ENCODE measurements around the gene TMEM109.

The TMEM109 gene

DNA sequence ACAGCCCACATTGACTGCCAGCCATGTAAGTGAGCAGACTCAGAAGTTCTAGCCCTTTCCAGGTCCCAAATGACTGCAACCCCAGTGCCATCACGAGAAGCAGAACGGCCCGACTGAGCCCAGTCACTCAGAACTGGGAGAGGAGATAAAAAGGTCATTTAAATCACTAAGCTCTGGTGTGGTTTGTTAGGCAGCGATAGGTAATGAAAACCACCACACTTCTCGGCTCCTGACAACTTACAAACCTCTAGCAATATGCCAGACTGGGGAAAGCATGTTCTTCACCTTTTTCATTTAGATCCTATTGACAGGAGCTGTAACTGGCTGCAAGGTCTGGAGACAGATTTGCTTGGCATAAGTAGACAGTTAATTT, 31.3 kb downstream of the TMEM109 start:
- TF ChIP-seq TOX (CRISPR knock-in tag; IDR thresholded peaks at IDR 0.05; ENCODE audit: borderline replicate concordance) (no peak), TCF4 (CRISPR knock-in tag; IDR thresholded peaks at IDR 0.05; ENCODE audit: borderline replicate concordance) (no peak), ZFP30 (CRISPR knock-in tag; IDR thresholded peaks at IDR 0.05) (no peak), SNAI2 (CRISPR knock-in tag; IDR thresholded peaks at IDR 0.05) (no peak), ARNTL (CRISPR knock-in tag; IDR thresholded peaks at IDR 0.05; ENCODE audit: borderline replicate concordance, low read depth) (no peak), ZFP3 (CRISPR knock-in tag; IDR thresholded peaks at IDR 0.05) (no peak)
- TF ChIP-seq, protein P1, sequence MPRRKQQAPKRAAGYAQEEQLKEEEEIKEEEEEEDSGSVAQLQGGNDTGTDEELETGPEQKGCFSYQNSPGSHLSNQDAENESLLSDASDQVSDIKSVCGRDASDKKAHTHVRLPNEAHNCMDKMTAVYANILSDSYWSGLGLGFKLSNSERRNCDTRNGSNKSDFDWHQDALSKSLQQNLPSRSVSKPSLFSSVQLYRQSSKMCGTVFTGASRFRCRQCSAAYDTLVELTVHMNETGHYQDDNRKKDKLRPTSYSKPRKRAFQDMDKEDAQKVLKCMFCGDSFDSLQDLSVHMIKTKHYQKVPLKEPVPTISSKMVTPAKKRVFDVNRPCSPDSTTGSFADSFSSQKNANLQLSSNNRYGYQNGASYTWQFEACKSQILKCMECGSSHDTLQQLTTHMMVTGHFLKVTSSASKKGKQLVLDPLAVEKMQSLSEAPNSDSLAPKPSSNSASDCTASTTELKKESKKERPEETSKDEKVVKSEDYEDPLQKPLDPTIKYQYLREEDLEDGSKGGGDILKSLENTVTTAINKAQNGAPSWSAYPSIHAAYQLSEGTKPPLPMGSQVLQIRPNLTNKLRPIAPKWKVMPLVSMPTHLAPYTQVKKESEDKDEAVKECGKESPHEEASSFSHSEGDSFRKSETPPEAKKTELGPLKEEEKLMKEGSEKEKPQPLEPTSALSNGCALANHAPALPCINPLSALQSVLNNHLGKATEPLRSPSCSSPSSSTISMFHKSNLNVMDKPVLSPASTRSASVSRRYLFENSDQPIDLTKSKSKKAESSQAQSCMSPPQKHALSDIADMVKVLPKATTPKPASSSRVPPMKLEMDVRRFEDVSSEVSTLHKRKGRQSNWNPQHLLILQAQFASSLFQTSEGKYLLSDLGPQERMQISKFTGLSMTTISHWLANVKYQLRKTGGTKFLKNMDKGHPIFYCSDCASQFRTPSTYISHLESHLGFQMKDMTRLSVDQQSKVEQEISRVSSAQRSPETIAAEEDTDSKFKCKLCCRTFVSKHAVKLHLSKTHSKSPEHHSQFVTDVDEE (CRISPR knock-in tag; IDR thresholded peaks at IDR 0.05) = no peak
- no peak for ATAC-seq

DNA sequence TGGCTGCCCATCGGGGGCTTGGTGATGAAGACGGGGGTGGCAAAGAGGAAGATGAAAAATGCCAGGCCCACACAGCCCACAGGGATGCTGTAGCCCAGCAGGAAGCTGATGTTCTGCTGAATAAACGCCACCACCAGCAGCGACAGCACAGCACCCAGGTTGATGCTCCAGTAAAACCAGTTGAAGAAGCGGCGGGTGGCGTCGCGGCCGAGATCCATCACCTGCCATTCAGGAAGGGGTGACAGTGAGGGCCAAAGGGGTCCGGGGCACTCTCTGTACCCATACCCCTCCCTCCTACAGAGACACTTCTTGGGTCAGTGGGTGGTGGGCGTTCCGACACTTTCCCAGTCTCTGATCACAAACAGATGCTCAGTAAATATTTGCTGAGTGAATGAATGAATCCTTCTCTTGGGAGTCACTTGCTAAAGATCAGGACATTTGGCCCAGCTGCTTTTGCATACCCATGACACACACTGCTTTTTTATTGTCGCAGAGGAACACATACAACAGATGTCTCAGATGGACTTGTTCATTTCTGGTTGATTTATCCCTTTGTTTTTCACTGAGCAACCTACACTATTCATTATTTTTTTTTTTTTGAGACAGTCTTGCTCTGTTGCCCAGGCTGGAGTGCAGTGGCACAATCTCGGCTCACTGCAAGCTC, 32.8 kb downstream of the TMEM109 start:
- no peak for ATAC-seq
- TF ChIP-seq ZFP30 (CRISPR knock-in tag; IDR thresholded peaks at IDR 0.05) (no peak), BACH2 (CRISPR knock-in tag; IDR thresholded peaks at IDR 0.05; ENCODE audit: borderline replicate concordance) (no peak)
- TF ChIP-seq, protein P2, sequence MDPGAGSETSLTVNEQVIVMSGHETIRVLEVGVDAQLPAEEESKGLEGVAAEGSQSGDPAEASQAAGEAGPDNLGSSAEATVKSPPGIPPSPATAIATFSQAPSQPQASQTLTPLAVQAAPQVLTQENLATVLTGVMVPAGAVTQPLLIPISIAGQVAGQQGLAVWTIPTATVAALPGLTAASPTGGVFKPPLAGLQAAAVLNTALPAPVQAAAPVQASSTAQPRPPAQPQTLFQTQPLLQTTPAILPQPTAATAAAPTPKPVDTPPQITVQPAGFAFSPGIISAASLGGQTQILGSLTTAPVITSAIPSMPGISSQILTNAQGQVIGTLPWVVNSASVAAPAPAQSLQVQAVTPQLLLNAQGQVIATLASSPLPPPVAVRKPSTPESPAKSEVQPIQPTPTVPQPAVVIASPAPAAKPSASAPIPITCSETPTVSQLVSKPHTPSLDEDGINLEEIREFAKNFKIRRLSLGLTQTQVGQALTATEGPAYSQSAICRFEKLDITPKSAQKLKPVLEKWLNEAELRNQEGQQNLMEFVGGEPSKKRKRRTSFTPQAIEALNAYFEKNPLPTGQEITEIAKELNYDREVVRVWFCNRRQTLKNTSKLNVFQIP (CRISPR knock-in tag; IDR thresholded peaks at IDR 0.05; ENCODE audit: borderline replicate concordance, low read depth) = no peak
- TF ChIP-seq, protein P3, sequence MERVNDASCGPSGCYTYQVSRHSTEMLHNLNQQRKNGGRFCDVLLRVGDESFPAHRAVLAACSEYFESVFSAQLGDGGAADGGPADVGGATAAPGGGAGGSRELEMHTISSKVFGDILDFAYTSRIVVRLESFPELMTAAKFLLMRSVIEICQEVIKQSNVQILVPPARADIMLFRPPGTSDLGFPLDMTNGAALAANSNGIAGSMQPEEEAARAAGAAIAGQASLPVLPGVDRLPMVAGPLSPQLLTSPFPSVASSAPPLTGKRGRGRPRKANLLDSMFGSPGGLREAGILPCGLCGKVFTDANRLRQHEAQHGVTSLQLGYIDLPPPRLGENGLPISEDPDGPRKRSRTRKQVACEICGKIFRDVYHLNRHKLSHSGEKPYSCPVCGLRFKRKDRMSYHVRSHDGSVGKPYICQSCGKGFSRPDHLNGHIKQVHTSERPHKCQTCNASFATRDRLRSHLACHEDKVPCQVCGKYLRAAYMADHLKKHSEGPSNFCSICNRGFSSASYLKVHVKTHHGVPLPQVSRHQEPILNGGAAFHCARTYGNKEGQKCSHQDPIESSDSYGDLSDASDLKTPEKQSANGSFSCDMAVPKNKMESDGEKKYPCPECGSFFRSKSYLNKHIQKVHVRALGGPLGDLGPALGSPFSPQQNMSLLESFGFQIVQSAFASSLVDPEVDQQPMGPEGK (CRISPR knock-in tag; IDR thresholded peaks at IDR 0.05; ENCODE audit: borderline replicate concordance) = no peak

DNA sequence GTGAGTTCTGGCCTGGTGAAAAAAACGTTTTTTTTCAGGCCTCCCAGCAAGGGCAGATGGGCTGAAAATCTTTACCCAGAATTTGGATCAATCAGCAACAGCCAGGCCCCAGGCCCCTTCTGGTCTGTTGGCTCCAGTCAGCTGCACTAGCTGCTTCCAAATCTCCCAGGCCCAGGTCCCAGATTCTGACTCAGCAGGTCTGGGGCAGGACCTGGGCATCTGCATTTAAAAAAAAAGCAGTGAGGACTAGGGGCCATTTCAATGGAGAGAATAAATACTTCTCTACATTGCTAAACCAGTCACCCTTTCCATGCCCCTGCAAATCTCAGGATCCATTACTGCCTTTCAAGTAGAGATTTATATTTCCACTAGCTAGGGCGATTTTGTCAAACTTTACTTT, 33.7 kb downstream of the TMEM109 start:
- TF ChIP-seq, protein P1 (CRISPR knock-in tag; IDR thresholded peaks at IDR 0.05) = no peak
- no peak for TF ChIP-seq PPARA (CRISPR knock-in tag; IDR thresholded peaks at IDR 0.05; ENCODE audit: borderline replicate concordance)
- TF ChIP-seq BACH2 (CRISPR knock-in tag; IDR thresholded peaks at IDR 0.05; ENCODE audit: borderline replicate concordance) = no peak
- no peak for TF ChIP-seq GLIS3 (CRISPR knock-in tag; IDR thresholded peaks at IDR 0.05)
- TF ChIP-seq ISL1 (CRISPR knock-in tag; IDR thresholded peaks at IDR 0.05) = no peak
- no peak for TF ChIP-seq ZNF8 (CRISPR knock-in tag; IDR thresholded peaks at IDR 0.05)
- no peak for TF ChIP-seq ZC3H10 (CRISPR knock-in tag; IDR thresholded peaks at IDR 0.05)
- TF ChIP-seq, protein P2 (CRISPR knock-in tag; IDR thresholded peaks at IDR 0.05; ENCODE audit: borderline replicate concordance, low read depth) = no peak
- no peak for TF ChIP-seq TOX (CRISPR knock-in tag; IDR thresholded peaks at IDR 0.05; ENCODE audit: borderline replicate concordance)
- TF ChIP-seq, protein P3 (CRISPR knock-in tag; IDR thresholded peaks at IDR 0.05; ENCODE audit: borderline replicate concordance) = no peak
- TF ChIP-seq, protein P4, sequence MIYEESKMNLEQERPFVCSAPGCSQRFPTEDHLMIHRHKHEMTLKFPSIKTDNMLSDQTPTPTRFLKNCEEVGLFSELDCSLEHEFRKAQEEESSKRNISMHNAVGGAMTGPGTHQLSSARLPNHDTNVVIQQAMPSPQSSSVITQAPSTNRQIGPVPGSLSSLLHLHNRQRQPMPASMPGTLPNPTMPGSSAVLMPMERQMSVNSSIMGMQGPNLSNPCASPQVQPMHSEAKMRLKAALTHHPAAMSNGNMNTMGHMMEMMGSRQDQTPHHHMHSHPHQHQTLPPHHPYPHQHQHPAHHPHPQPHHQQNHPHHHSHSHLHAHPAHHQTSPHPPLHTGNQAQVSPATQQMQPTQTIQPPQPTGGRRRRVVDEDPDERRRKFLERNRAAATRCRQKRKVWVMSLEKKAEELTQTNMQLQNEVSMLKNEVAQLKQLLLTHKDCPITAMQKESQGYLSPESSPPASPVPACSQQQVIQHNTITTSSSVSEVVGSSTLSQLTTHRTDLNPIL (CRISPR knock-in tag; IDR thresholded peaks at IDR 0.05; ENCODE audit: low read depth) = no peak
- TF ChIP-seq SNAI2 (CRISPR knock-in tag; IDR thresholded peaks at IDR 0.05) = no peak
- TF ChIP-seq ZNF565 (CRISPR knock-in tag; conservative IDR thresholded peaks at IDR 0.05; ENCODE audit: low read depth) = no peak
- no peak for TF ChIP-seq ARNTL (CRISPR knock-in tag; IDR thresholded peaks at IDR 0.05; ENCODE audit: borderline replicate concordance, low read depth)
- no peak for TF ChIP-seq ZFP3 (CRISPR knock-in tag; IDR thresholded peaks at IDR 0.05)
- no peak for TF ChIP-seq ZNF70 (CRISPR knock-in tag; IDR thresholded peaks at IDR 0.05)
- no peak for TF ChIP-seq TCF4 (CRISPR knock-in tag; IDR thresholded peaks at IDR 0.05; ENCODE audit: borderline replicate concordance)
- no peak for ATAC-seq

All from SK-N-SH treated with all-trans-retinoic acid at 6 μM for 48 hours (cell line).